SU-DHL-6 (cell line): Measurements from ENCODE around the gene OCIAD1.

Experiments
- CTCF ChIP-seq: fragments of 200-600 bp; sonication (generic); IDR thresholded peaks from one replicate; pipeline ENCODE4 v1.5.1; 2017; ENCODE audit warnings: antibody characterized with exemption, mild to moderate bottlenecking, low read length, moderate library complexity; ENCODE audit not compliant: insufficient read depth, poor library complexity, severe bottlenecking
- EZH2phosphoT487 ChIP-seq: fragments of 200-600 bp; sonication (generic), shearing (Covaris generic); conservative IDR thresholded peaks from 2 replicates; pipeline ENCODE4 v1.6.1; 2018; ENCODE audit warnings: mild to moderate bottlenecking, antibody characterized with exemption, low read length, moderate library complexity, mixed read lengths

- no peak for TF ChIP-seq CTCF
- no peak for TF ChIP-seq EZH2phosphoT487
Measured at GRCh38 chr4:48907706-48908477, 77.0 kb downstream of the OCIAD1 start.
